HEK293 (cell line): Measurements from ENCODE around the gene EPG5.

Experiments
- CTCF ChIA-PET: fragments of 350-600 bp; formaldehyde crosslinking; extraction: SDS; loops from one replicate; lab custom pipeline; 2021; ENCODE audit warnings: antibody characterized with exemption; lab: Yijun Ruan, JAX
- POLR2A ChIA-PET: fragments of 300-600 bp; formaldehyde crosslinking; extraction: SDS; loops from one replicate; lab custom pipeline; 2020; ENCODE audit warnings: antibody characterized with exemption, inconsistent platforms; lab: Yijun Ruan, JAX
- H3K27ac ChIP-seq: fragments of 200-500 bp; sonication (Bioruptor generic); 2 replicates; pipeline ENCODE4 v1.5.1; 2014; ENCODE audit warnings: low read depth, low read length, control low read depth, inconsistent platforms; ENCODE audit errors: extremely low read depth
- H3K36me3 ChIP-seq, 2 experiments: fragments of 200-500 bp in 1 of 2; sonication (Bioruptor generic) in 1 of 2; 1 replicate in 1 of 2; 2 replicates in 1 of 2; pipeline ENCODE4 v1.5.1; 2014 to 2017; ENCODE audit warnings: inconsistent platforms in 2 of 2, low read length in 2 of 2; ENCODE audit not compliant: control insufficient read depth in 2 of 2, insufficient read depth in 1 of 2
- H3K4me1 ChIP-seq: fragments of 200-500 bp; sonication (Bioruptor generic); 2 replicates; pipeline ENCODE4 v1.5.1; 2014; ENCODE audit warnings: mild to moderate bottlenecking, low read length, inconsistent platforms; ENCODE audit not compliant: control insufficient read depth, insufficient read depth
- H3K4me3 ChIP-seq: 2 replicates; pipeline ENCODE4 v1.5.1; 2011; ENCODE audit warnings: low read depth, mild to moderate bottlenecking, control low read depth, low read length, moderate library complexity
- H3K9me3 ChIP-seq: fragments of 200-500 bp; sonication (Bioruptor generic); 2 replicates; pipeline ENCODE4 v1.5.1; 2014; ENCODE audit warnings: low read depth, low read length, inconsistent platforms; ENCODE audit not compliant: control insufficient read depth, insufficient read depth
- KLF1 ChIP-seq: fragments of 450-650 bp; formaldehyde crosslinking; IDR thresholded peaks from 2 replicates; pipeline ENCODE4 v1.5.1; 2016; ENCODE audit warnings: missing biosample characterization, missing genetic modification characterization
- SCRT1 ChIP-seq: fragments of 450-650 bp; formaldehyde crosslinking; IDR thresholded peaks from 2 replicates; pipeline ENCODE4 v1.5.1; 2016; ENCODE audit warnings: missing biosample characterization, missing genetic modification characterization, borderline replicate concordance
- TCF7L2 ChIP-seq: IDR thresholded peaks from 2 replicates; pipeline ENCODE4 v1.6.1; 2011; ENCODE audit warnings: low read depth, mild to moderate bottlenecking, inconsistent platforms, low read length, moderate library complexity, borderline replicate concordance
- ZIC2 ChIP-seq: fragments of 450-650 bp; formaldehyde crosslinking; IDR thresholded peaks from 2 replicates; pipeline ENCODE4 v1.5.1; 2016; ENCODE audit warnings: missing biosample characterization, missing genetic modification characterization
- ZNF133 ChIP-seq: fragments of 450-650 bp; formaldehyde crosslinking; IDR thresholded peaks from 2 replicates; pipeline ENCODE4 v1.5.1; 2016; ENCODE audit warnings: missing biosample characterization, missing genetic modification characterization
- ZNF19 ChIP-seq: fragments of 450-650 bp; formaldehyde crosslinking; IDR thresholded peaks from 2 replicates; pipeline ENCODE4; 2016; ENCODE audit warnings: missing biosample characterization, missing genetic modification characterization, low read depth
- ZNF274 ChIP-seq, 2 experiments: fragments of 200-500 bp in 1 of 2; fragments of 450-650 bp in 1 of 2; sonication (Bioruptor generic) in 1 of 2; formaldehyde crosslinking in 1 of 2; IDR thresholded peaks; 2 replicates each; pipeline versions ENCODE4 v1.5.1 to v1.6.1; 2014 to 2016; ENCODE audit warnings: borderline replicate concordance in 1 of 2, inconsistent platforms in 1 of 2, low read length in 1 of 2, missing biosample characterization in 1 of 2, missing genetic modification characterization in 1 of 2
- ZNF302 ChIP-seq: fragments of 450-650 bp; formaldehyde crosslinking; IDR thresholded peaks from 2 replicates; pipeline ENCODE4 v1.5.1; 2016; ENCODE audit warnings: missing biosample characterization, missing genetic modification characterization, low read depth
- ZNF341 ChIP-seq: fragments of 450-650 bp; formaldehyde crosslinking; IDR thresholded peaks from 2 replicates; pipeline ENCODE4; 2016; ENCODE audit warnings: low read depth, missing biosample characterization, missing genetic modification characterization
- ZNF354C ChIP-seq: fragments of 450-650 bp; formaldehyde crosslinking; IDR thresholded peaks from 2 replicates; pipeline ENCODE4 v1.5.1; 2016; ENCODE audit warnings: missing biosample characterization, missing genetic modification characterization, low read depth, borderline replicate concordance
- ZNF521 ChIP-seq: fragments of 450-650 bp; formaldehyde crosslinking; IDR thresholded peaks from 2 replicates; pipeline ENCODE4 v1.5.1; 2017; ENCODE audit warnings: missing biosample characterization, mild to moderate bottlenecking, missing genetic modification characterization
- ZNF530 ChIP-seq: fragments of 450-650 bp; formaldehyde crosslinking; IDR thresholded peaks from 2 replicates; pipeline ENCODE4 v1.5.1; 2016; ENCODE audit warnings: low read depth, missing biosample characterization, missing genetic modification characterization
- ZNF658 ChIP-seq: fragments of 450-650 bp; formaldehyde crosslinking; IDR thresholded peaks from 2 replicates; pipeline ENCODE4; 2016; ENCODE audit warnings: missing biosample characterization, missing genetic modification characterization
- ZNF664 ChIP-seq: fragments of 450-650 bp; formaldehyde crosslinking; IDR thresholded peaks from 2 replicates; pipeline ENCODE4 v1.5.1; 2016; ENCODE audit warnings: missing biosample characterization, missing genetic modification characterization
- ZNF701 ChIP-seq: fragments of 450-650 bp; formaldehyde crosslinking; IDR thresholded peaks from 2 replicates; pipeline ENCODE4 v1.5.1; 2016; ENCODE audit warnings: missing biosample characterization, missing genetic modification characterization
- ZNF747 ChIP-seq: fragments of 450-650 bp; formaldehyde crosslinking; IDR thresholded peaks from 2 replicates; pipeline ENCODE4 v1.5.1; 2016; ENCODE audit warnings: missing biosample characterization, missing genetic modification characterization
- TF ChIP-seq, protein P1 (sequence below): fragments of 450-650 bp; formaldehyde crosslinking; IDR thresholded peaks from 2 replicates; pipeline ENCODE4 v1.5.1; 2016; ENCODE audit warnings: missing biosample characterization, missing genetic modification characterization, low read depth
- TF ChIP-seq, protein P2 (sequence below): fragments of 450-650 bp; formaldehyde crosslinking; IDR thresholded peaks from 2 replicates; pipeline ENCODE4 v1.5.1; 2016; ENCODE audit warnings: missing biosample characterization, missing genetic modification characterization
- TF ChIP-seq, protein P3 (sequence below): IDR thresholded peaks from 2 replicates; pipeline ENCODE4 v1.6.1; 2011; ENCODE audit warnings: mild to moderate bottlenecking, low read depth, low read length, borderline replicate concordance
- TF ChIP-seq, protein P4 (sequence below): fragments of 450-650 bp; formaldehyde crosslinking; IDR thresholded peaks from 2 replicates; pipeline ENCODE4 v1.5.1; 2016; ENCODE audit warnings: missing biosample characterization, missing genetic modification characterization
- TF ChIP-seq, protein P5 (sequence below): fragments of 450-650 bp; formaldehyde crosslinking; IDR thresholded peaks from 2 replicates; pipeline ENCODE4 v1.5.1; 2016; ENCODE audit warnings: missing biosample characterization, missing genetic modification characterization
- TF ChIP-seq, protein P6 (sequence below): fragments of 450-650 bp; formaldehyde crosslinking; IDR thresholded peaks from 2 replicates; pipeline ENCODE4 v1.5.1; 2016; ENCODE audit warnings: missing biosample characterization, missing genetic modification characterization
- TF ChIP-seq, protein P7 (sequence below): fragments of 450-650 bp; formaldehyde crosslinking; IDR thresholded peaks from 2 replicates; pipeline ENCODE4 v1.5.1; 2016; ENCODE audit warnings: missing biosample characterization, missing genetic modification characterization
- TF ChIP-seq, protein P8 (sequence below): fragments of 450-650 bp; formaldehyde crosslinking; IDR thresholded peaks from 2 replicates; pipeline ENCODE4 v1.5.1; 2016; ENCODE audit warnings: missing biosample characterization, missing genetic modification characterization

The EPG5 gene

DNA sequence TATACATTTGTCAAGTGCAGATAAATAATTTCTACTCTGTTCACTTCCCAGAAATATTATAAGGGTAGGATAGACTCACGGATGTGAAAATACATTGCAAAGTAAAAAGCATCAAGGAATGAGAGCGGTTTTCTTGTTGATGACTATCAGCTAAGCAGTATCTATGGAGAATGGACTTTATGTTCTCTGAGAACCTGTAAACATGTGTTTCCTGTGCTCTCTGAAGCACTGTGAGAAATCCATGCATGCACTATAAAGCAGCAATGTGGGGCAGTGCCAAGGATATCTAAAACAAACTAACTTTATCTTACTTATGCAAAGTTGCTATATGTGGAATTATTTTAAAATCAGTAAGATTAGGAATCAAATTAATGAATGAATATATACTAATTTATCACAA is 146.1 kb downstream of the EPG5 start (continued):
- TF ChIP-seq ZNF658 (tag by site-specific recombination) (no peak), ZNF133 (no peak), ZNF274 (IDR thresholded peaks at IDR 0.05; ENCODE audit: low read length) (no peak), ZNF274 (tag by site-specific recombination; IDR thresholded peaks at IDR 0.05; ENCODE audit: borderline replicate concordance) (no peak), ZIC2 (tag by site-specific recombination) (no peak), ZNF747 (tag by site-specific recombination) (no peak), KLF1 (tag by site-specific recombination) (no peak), ZNF530 (tag by site-specific recombination) (no peak)
- TF ChIP-seq, protein P1, sequence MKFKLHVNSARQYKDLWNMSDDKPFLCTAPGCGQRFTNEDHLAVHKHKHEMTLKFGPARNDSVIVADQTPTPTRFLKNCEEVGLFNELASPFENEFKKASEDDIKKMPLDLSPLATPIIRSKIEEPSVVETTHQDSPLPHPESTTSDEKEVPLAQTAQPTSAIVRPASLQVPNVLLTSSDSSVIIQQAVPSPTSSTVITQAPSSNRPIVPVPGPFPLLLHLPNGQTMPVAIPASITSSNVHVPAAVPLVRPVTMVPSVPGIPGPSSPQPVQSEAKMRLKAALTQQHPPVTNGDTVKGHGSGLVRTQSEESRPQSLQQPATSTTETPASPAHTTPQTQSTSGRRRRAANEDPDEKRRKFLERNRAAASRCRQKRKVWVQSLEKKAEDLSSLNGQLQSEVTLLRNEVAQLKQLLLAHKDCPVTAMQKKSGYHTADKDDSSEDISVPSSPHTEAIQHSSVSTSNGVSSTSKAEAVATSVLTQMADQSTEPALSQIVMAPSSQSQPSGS = no peak
- TF ChIP-seq, protein P2, sequence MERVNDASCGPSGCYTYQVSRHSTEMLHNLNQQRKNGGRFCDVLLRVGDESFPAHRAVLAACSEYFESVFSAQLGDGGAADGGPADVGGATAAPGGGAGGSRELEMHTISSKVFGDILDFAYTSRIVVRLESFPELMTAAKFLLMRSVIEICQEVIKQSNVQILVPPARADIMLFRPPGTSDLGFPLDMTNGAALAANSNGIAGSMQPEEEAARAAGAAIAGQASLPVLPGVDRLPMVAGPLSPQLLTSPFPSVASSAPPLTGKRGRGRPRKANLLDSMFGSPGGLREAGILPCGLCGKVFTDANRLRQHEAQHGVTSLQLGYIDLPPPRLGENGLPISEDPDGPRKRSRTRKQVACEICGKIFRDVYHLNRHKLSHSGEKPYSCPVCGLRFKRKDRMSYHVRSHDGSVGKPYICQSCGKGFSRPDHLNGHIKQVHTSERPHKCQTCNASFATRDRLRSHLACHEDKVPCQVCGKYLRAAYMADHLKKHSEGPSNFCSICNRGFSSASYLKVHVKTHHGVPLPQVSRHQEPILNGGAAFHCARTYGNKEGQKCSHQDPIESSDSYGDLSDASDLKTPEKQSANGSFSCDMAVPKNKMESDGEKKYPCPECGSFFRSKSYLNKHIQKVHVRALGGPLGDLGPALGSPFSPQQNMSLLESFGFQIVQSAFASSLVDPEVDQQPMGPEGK (tag by site-specific recombination) = no peak
- TF ChIP-seq, protein P3, sequence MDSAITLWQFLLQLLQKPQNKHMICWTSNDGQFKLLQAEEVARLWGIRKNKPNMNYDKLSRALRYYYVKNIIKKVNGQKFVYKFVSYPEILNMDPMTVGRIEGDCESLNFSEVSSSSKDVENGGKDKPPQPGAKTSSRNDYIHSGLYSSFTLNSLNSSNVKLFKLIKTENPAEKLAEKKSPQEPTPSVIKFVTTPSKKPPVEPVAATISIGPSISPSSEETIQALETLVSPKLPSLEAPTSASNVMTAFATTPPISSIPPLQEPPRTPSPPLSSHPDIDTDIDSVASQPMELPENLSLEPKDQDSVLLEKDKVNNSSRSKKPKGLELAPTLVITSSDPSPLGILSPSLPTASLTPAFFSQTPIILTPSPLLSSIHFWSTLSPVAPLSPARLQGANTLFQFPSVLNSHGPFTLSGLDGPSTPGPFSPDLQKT = no peak
- TF ChIP-seq, protein P4, sequence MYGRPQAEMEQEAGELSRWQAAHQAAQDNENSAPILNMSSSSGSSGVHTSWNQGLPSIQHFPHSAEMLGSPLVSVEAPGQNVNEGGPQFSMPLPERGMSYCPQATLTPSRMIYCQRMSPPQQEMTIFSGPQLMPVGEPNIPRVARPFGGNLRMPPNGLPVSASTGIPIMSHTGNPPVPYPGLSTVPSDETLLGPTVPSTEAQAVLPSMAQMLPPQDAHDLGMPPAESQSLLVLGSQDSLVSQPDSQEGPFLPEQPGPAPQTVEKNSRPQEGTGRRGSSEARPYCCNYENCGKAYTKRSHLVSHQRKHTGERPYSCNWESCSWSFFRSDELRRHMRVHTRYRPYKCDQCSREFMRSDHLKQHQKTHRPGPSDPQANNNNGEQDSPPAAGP = no peak
- TF ChIP-seq, protein P5, sequence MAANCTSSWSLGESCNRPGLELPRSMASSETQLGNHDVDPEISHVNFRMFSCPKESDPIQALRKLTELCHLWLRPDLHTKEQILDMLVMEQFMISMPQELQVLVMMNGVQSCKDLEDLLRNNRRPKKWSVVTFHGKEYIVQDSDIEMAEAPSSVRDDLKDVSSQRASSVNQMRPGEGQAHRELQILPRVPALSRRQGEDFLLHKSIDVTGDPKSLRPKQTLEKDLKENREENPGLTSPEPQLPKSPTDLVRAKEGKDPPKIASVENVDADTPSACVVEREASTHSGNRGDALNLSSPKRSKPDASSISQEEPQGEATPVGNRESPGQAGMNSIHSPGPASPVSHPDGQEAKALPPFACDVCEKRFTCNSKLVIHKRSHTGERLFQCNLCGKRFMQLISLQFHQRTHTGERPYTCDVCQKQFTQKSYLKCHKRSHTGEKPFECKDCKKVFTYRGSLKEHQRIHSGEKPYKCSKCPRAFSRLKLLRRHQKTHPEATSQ (tag by site-specific recombination) = no peak
- TF ChIP-seq, protein P6, sequence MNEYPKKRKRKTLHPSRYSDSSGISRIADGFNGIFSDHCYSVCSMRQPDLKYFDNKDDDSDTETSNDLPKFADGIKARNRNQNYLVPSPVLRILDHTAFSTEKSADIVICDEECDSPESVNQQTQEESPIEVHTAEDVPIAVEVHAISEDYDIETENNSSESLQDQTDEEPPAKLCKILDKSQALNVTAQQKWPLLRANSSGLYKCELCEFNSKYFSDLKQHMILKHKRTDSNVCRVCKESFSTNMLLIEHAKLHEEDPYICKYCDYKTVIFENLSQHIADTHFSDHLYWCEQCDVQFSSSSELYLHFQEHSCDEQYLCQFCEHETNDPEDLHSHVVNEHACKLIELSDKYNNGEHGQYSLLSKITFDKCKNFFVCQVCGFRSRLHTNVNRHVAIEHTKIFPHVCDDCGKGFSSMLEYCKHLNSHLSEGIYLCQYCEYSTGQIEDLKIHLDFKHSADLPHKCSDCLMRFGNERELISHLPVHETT (tag by site-specific recombination) = no peak

DNA sequence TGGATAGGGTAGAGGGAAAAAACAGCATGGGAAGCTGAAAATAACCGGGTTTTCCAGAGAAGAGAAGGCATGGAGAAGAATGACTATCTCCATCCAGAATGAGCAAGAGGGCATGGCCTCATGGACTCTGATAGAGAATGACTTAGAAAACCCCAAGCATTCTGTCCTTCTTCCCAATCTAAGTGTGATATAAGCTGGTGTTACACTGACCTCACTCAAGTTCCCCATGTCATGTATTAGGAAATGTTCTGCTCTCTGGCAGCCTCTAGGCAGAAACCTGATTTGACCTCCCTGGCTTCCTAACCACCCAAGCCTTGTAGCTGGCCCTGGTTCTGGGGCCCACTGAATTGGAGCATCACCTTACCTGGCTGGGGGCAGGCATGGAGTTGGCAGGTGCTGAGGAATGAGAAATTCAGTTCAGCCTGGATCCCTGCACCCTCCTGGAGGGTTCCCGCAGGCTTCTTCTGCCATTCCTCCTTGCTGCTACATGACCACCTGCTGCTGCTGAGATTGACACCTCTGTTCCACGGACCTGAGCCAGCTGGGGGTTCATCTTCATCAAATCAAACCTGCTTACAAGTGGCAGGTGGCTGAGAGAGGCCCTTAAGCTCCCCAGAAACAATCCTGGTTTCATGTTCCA is 146.9 kb downstream of the EPG5 start:
- Histone ChIP-seq H3K4me3 (no peak overlapping the region), H3K9me3 (no peaks in the 10 kb centered on the region), H3K4me1 (no peaks in the 10 kb centered on the region), H3K27ac (no peak overlapping the region), H3K36me3 (no peaks in the 10 kb centered on the region)
- CTCF ChIA-PET = interaction anchor here (0.6 kb wide), 2 partner anchors 13 to 19 kb away, joined by 3 to 4 read pairs; no protein-coding TSS in a partner anchor
- POLR2A ChIA-PET = no interaction called here
- TF ChIP-seq SCRT1 = no peak
- TF ChIP-seq ZNF521 = no peak
- no peak for TF ChIP-seq ZNF701 (tag by site-specific recombination)
- TF ChIP-seq, protein P7, sequence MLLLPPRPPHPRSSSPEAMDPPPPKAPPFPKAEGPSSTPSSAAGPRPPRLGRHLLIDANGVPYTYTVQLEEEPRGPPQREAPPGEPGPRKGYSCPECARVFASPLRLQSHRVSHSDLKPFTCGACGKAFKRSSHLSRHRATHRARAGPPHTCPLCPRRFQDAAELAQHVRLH (tag by site-specific recombination) = no peak
- TF ChIP-seq ZNF19 (tag by site-specific recombination) = no peak
- TF ChIP-seq ZNF664 (tag by site-specific recombination) = no peak
- no peak for TF ChIP-seq ZNF354C (tag by site-specific recombination)
- TF ChIP-seq ZNF302 (tag by site-specific recombination) = no peak
- no peak for TF ChIP-seq ZNF341 (tag by site-specific recombination)
- no peak for TF ChIP-seq TCF7L2
- TF ChIP-seq, protein P8, sequence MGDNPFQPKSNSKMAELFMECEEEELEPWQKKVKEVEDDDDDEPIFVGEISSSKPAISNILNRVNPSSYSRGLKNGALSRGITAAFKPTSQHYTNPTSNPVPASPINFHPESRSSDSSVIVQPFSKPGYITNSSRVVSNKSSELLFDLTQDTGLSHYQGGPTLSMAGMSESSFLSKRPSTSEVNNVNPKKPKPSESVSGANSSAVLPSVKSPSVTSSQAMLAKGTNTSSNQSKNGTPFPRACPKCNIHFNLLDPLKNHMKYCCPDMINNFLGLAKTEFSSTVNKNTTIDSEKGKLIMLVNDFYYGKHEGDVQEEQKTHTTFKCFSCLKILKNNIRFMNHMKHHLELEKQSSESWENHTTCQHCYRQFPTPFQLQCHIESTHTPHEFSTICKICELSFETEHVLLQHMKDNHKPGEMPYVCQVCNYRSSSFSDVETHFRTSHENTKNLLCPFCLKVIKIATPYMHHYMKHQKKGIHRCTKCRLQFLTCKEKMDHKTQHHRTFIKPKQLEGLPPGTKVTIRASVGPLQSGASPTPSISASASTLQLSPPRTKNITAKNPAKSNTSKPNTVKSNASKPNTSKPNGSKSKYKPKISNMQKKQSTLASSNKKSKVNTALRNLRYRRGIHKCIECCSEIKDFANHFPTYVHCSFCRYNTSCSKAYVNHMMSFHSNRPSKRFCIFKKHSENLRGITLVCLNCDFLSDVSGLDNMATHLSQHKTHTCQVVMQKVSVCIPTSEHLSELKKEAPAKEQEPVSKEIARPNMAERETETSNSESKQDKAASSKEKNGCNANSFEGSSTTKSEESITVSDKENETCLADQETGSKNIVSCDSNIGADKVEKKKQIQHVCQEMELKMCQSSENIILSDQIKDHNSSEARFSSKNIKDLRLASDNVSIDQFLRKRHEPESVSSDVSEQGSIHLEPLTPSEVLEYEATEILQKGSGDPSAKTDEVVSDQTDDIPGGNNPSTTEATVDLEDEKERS (tag by site-specific recombination) = no peak
